EH (cell line): ENCODE data around the gene JAZF1.
"Not testable (repeated sequence)": the region's sequence is repeated elsewhere in the genome, so short reads cannot be mapped to it uniquely, and the experiment has no call there.

Experiments
- DNase-seq: peaks from one replicate; pipeline ENCODE4 v3.0.0-alpha.2; 2015; ENCODE audit warnings: low read depth

The JAZF1 gene

DNA sequence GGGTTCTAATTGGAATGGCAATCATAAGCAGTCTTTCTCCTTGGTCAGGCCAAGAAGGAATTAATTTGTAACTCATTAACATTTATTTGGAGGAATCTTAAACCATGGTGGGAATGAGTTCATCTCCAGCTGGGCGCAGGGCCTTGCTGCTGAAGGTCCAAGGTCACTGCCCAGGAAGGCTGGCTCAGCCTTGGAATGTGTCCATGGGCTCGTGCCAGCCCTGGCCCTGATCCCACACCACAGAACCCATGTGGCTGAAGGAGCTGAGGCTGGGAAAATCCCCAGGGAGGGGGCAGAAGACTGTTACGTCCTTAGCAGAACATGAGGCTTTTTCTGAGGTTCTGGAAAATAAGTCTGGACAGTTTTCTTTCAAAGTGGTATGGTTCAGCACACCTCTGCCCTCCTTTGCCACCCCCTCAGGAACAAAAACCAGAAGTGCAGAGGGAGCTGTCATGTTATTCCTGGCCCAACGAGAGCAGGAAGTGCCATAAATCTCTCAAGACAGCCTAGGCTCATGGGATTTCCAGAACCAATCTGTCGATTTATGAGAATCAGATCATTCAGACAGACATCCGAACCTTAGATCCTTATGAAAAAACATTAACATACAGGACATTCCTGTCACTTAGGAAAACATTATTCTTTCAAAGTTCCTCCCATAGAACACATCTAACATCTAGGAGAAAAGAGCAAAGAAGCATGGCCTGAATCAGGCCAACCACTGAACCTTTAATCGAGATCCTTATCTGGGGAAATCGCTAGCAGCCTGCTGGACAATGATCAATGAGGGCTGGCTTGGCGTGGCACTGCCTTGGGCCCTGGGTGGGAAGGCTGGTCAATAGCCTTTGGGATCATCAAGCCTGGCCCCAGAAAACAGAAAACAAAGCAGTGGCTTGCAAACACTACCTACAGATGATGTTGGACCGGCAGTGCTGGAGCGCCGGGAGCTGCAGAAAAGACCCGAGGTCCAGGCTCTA, 306.3 kb downstream of the JAZF1 start:
- DNase-seq: peak; percentile 58

DNA sequence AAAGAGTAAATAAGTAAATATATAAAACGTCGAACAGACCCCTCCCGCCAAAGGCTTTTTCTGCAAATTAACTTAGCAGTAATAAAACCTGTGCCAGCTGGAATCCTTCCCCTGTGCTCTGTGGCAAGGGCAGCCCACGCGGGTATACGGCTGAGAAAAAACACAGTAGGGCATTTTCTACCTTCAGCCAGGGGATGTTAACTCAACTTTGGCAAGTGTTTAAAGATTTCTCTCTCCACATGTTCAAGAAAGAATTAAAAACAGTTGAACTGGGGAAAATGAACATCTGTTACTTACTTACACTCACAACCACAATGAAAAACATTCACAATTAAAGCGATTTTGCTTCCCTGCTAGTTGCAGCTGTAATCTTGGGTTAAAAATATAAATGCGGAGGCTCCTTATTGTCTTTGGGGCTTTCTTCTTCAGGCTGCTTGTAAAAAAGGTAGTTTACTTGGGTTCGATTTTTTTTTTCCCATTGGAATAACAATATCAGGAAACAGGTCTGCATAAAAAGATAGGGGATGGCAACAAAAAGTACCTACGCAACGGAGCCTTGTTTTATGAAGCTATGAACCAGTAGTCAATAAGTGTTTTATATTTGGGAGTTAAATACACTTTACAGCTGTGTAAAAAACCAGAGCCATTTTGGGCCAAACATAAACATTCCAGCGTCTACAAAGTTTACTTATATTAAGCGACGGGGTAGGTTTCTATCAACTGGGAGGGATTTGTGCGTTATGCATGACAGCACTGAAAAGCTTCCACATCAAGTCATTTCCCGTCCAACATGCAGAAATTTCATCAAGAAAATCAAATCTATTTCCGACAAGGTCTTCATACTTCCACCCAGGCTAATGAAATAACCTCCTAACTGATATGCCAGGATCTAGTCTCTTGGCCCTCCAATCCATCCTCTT, 308.0 kb downstream of the JAZF1 start:
- no peak for DNase-seq

DNA sequence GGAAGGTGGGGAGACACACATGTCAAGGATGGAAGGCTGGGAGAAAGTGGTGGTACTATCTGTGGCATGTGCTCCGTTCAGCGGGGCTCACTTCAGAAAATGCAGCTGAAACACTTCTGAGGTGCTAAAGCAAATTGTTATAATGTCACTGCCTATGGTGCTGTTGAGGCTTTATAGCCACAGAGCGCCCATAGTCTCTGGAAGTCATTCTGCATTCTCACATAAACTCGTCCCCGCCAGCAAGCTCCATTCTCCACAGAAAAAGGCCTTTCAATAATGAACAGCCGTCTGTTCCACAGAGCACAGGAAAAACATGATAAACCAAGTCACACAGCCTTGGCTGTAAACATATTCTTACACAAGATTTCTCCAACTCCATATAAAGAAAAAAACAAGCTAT, 308.7 kb downstream of the JAZF1 start:
- no peak for DNase-seq

DNA sequence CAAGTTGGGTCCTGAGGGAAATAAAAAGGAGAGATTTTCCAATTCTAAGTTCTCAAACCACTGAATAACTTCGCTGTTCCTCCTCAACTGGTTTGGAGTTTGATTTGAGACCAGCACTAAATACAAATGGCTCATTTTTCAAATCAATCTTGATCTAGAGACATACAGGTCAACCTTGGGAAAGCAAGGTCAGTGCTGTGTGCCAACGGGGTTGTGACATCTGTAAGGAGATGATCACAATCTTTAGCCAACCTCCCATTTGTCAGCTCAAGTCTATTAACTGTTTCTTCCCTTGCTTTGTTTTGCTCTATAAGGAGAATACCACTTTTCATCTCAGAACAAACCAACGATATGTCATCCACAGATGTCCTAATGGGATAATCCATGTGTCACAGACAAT, 309.5 kb downstream of the JAZF1 start:
- DNase-seq: no peak

DNA sequence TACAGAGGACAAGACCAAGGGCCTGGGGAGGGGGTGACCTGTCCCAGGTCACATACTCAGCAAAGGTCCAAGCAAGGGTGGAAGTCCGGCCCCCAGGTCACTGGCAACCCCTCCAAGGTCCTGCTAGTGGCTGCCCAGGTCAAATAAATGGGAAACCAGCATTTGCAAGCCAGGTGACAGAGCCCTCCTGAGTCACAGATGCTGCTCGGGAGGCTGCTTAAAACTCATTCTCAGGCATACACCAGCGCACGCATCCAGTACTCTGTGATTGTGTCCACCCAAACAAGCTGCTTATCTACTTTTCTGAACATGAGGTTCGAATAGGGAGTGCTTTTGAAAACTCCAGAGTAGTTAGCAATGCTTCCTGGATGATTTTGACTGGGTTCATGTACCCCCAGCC, 310.0 kb downstream of the JAZF1 start:
- no peak for DNase-seq

DNA sequence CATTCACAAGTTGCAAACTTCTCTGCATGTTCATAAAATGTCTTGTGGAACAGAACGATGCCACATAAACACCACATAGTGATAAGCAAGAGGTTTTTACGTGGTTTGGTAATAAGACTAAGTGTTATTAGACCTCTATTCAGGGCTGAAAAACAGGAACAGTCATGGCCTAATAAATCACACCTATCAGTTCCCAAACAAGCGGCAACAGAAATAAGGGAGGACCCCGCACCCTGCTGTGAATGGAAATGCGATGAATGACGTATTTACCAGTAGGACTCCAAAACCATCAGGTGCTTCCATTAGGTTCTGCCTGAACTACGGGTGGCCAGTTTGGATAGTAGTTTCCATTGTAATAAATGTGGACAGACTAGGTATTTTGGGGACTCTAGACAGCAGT, 311.5 kb downstream of the JAZF1 start:
- DNase-seq: no peak

DNA sequence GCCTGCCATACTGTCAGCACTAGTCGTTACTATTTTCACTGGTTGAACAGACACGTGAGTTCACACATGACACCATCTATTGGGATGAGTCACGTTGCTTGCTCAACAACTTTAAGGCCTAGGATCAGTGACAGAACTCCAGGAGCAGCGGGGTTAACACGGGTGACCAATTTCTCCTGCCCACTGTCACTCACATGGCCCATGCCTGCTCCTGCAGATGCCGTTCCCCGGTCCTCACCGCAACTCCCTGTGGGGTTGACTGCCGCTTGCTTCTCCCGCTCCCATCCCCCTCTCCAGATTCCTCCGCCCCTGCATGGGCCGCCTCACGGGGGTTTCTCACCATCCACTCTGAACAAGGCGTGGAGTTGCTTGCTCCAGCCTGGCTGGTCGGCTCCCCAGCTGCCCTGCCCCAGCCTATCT, 312.5 kb downstream of the JAZF1 start:
- DNase-seq: peak; percentile 10

DNA sequence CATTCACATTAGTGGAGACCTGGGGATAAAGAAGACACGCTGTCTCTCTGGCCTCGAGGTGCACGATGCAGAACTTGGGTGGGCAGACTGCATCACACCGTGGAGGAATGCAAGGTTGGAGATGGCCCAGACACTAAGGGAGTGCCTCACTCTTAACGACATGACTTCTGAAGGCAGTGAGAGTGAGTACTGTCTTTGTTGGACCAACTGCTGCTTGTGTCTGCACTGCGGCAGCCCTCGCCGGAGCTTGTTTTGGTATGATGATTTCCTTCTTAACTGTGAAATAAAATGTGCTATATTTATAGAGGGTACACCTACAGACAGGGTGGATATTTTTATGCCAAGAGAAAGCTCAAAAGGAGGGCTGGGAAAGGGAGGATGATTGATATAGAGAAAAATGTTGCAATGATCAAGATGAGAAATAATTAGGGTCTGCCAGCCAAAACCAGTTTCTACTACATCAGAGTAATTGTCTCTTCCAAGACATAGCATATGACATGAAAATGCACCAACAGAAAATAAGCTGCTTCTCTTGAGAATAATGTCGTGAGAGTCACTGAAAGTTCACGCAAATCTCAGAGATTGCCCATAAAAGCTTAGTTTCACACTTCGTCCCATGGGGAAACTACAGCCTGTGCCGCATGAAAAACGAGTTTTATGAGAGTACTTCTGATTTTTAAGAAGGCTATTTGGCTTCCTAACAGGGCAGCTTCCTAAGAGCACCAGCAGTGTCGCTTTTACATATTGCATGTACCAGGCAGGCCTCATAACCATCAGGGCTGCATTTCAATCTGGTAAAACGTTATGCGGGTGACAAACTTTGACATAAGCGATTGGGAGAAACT, 313.5 kb downstream of the JAZF1 start:
- DNase-seq: no peak

DNA sequence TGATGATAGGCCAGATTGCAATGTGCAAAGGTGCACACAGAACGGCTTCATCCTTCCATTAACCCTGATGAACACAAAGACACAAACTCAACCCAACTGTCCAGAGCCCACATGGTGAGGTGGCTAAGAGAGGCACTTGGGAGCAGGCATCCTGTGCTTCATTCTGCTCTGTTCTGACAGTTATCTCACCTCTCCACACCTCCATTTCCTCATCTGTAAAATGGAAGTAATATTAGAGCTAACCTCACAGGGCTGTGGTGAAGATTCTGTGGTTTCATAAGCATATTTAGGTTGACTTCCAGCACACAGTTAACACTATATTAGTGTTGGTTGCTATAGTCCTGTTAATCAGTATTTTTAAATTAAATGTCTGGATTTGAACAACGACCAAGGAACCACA, 314.3 kb downstream of the JAZF1 start:
- DNase-seq: no peak

DNA sequence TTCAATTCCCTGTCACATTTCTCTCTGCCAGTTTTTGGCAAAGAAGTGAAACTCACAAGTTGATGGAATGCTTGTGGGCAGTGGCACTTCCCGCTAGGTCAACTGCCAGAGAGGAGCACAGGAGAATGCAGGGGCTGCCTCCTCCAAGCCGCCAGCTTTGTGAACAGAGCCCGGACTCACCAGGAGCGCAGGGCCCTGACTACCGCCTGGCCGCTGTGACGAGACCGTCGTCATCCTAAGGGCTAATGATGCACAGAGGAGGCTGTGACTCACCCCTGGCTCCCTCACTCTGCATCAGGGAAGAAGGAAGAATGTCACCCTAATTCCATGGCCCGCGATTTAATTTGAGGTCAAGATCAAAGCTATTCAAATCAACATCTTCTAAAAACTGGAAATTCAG, 316.7 kb downstream of the JAZF1 start:
- peak; percentile 34 for DNase-seq

DNA sequence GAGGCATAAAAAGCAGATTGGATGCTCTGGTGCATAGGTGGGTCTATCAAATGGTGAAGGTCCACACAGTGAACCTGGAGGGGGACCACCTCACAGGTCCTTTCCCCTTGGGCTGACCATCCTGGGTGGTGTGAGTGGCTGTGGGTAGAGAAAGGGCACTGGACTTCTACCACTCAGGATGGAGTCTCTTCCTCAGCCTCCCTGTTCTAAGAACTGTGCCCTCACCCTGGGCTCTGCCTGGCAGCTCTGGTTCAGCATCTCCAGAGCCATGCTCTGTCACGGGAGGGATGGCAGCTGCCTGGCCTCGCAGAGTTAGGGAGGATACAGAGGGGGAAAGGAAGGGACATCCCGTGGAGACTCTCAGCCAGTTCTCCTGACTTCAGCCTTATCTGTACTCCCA, 318.8 kb downstream of the JAZF1 start:
- DNase-seq: no peak

DNA sequence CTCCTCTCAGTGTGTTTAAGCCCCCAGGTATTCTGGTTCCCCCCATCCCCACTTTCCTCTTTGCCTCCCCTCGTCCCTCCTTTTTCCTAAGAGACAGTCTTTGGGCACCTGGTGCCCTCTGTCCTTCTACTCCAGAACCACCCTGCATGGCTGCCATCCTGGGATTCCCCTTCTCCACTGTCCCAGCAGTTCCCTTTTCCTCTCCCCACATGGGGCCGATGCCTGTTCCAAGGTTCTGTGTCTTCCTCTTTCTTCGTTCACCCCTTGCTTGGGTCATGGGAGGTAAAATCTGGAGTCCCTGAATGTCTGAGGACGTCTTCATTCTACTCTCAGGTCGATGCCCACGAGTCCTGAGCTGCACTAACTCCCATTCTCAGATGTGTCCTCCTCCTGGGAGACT, 319.8 kb downstream of the JAZF1 start:
- no peak for DNase-seq

DNA sequence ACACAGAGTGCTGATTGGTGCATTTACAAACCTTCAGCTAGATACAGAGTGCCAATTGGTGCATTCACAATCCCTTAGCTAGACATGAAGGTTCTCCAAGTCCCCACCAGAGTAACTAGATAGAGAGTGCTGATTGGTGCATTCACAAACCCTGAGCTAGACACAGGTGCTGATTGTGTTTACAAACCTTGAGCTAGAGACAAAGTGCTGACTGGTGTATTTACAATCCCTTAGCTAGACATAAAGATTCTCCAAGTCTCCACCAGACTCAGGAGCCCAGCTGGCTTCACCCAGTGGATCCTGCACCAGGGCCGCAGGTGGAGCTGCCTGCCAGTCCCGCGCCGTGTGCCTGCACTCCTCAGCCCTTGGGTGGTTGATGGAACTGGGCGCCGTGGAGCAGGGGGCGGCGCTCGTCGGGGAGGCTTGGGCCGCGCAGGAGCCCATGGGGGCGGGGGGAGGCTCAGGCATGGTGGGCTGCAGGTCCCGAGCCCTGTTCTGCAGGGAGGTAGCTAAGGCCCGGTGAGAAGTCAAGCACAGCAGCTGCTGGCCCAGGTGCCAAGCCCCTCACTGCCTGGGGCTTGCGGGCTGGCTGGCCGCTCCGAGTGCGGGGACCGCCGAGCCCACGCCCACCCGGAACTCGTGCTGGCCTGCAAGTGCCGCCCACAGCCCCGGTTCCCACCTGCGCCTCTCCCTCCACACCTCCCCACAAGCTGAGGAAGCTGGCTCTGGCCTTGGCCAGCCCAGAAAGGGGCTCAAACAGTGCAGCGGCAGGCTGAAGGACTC, 323.7 kb downstream of the JAZF1 start:
- DNase-seq: not testable (repeated sequence)

DNA sequence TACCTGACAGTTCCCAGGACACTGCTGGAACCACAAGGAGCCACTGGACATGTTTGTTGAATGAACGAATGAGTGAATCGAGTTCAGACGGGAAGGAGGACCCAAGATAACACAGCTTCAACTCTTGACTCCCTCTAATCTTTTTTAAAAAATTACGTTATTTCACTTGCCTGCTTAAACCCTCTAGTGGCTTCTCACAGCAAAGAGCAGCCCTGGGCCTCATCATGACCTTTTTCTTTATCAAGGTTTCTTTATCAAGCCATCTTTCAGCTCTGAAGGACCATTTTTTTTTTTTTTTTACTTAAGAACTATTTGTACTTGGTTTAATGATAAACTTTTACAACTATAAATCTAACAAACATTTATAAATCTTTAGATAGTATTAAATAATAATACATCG, 330.1 kb downstream of the JAZF1 start:
- DNase-seq: no peak

DNA sequence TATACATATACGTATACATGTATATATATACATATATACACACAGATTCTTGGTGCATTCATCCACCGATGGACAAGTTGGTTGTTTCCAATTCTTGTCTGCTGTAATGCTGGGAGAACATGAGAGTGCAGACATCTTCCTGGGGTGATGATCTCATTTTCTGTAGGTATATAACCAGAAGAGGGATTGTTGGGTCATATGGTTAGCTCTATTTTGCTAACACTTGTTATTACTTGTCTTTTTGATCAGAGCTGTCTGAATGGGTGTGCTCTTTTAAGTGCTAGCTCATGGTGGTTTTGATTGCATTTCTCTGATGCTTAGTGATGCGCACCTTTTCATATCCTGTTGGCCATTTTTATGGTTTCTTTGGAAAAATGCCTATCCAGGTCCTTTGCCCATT, 334.2 kb downstream of the JAZF1 start:
- no peak for DNase-seq

DNA sequence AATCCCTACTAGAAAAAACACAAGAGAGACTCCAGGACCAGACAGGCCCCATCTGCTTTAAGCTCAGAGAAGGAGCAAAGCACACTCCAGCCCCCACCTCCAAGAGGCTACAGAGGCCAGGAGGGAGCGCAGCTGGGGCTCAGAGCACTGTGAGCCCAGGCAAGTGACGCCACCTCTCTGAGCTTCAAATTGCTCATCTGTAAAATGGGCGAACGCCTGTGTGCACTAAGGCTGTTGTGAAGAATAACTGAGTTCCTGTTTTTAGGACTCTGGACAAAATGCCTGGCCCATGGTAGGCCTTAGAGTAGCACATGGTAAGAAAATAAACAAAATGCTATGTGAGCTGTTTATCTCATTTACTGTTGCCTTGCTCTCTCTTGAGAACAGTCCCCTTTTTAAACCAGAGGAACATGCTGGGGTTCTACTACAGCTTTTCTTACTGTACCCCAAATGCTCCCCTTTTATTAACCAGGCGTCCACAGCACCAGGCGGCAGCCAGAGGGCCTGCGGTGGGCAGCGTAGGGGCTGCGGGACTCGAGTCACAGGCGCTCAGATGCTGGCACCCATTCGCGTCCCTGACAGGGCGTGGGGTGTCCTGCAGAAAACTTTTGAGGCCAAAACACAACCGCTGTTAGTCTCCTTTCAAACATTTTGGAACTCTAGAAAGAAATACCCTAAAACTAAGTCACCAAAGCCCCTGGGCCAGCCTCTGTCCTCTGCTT, 336.9 kb downstream of the JAZF1 start:
- no peak for DNase-seq

DNA sequence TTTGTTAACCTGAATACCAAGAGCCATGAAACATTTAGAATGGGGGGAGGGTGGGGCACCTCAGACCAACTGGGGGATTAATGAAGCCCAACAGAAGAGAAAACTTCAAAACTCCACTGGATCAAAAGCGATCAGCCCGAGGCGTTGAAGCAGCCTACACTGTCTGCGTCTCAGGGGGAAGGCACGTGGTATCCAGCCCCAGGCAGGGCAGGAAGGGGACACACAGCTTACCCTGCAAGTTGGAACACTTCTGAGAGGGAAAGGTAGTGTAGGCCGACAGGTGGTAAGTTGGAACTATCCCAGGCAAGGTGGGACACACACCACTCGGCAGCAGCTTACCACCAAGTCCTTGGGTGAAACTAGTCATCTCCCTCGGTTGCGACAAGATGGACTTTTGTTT, 337.7 kb downstream of the JAZF1 start:
- no peak for DNase-seq

DNA sequence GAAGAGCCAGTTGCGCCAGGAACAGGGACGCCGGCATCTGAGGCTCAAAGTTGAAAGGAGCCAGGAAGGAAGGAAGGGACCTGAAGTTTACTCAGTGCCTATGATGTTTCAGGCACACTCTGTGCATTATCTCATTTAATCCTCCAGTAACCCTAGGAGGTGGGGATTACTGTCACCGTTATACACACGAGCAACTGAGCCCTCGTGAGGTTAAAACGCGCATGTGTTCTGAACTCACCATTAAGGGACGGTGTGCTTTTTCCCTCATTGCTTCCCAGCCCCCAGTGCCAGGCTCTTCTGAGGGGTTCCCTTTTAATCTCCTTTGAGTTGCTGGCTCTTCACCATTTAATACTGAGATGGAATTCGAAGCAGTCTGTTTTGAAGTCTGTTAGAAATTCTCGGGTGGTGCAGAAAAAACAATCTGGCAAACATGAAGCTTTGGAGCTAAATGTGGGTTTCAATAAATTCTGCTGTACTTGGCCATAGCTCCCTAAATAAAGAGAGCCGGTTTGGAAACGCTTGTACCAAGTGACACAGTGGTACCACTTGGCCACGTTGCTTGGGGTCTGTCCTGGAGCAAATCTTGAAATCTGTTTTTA, 338.4 kb downstream of the JAZF1 start:
- DNase-seq: no peak

DNA sequence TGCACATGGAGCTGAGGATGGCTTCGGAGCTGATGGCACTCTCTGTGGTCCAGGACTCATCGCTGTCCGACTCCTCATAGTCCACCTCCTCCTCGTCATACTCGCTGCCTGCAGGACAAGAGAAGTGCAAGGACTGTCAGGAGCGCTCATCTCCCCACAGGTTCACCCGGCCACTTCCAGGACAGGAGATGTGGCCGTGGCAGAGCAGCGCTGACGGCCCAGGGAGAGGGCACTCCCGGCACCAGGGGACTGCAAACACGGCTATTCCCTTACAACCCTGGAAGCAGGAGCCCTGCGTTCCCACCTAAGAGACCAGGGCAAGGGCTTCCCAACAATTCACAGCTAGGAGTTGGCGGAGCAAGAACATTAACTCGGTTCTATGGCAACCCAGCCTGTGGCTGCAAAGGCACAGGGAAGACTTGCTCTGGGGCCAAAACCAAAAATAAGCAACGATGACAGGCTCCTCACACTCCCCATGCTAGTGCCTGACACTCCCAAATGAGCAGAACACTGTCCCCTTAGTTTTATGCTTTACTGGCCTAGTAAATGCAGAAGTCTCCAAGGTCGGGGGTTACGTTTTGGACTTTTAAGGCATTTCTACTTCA, 339.7 kb downstream of the JAZF1 start:
- no peak for DNase-seq

DNA sequence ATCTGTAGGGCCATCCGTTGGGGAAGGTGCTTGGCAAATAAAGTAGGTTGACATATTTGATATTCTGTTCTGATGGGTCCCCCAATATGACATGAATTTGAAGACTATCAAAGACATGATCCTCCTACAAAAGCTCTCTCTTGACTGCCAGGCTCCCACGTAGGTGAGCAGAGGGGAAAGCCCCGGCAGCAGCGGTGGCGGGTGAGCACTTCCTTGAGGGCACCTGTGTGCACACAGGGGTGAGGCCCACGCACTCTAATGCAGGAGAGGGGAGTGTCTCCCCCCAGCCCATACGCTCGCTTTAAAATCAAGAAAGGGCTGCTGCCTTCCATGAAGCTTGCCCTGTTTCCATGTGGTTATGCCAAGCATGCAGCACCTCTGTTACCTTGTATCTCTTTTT, 340.3 kb downstream of the JAZF1 start:
- no peak for DNase-seq
